ENCODE measurements around the gene ZFHX3. TPM values are rescaled to one million over a fixed set of nuclear protein-coding genes. Genes with fewer than 3 reads are reported as not detected.

Gene ZFHX3
- total RNA-seq, 2 experiments from 2014 or later: 0.63 to 0.64 TPM

DNA sequence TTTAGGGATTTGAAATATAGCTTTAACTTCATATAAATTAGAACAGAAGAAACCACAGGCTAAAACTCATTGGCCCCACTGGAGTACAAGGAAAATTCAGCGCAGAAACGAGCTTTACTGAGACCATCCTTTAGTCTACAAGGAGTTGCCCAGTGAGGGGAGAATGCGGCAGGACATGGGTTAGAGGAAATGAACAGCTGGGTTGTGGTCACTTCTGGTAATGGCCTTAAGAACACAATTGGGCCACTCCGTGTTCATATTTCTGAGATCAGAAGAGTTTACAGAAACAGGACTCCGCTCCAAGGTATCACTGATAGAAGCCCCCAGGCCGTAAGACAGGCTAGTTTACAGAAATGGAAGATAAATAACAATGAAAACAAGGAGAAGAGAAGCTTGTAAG, 188.3 kb downstream of the ZFHX3 start:
- no peak overlapping the region for H3K4me3 Mint-ChIP-seq

DNA sequence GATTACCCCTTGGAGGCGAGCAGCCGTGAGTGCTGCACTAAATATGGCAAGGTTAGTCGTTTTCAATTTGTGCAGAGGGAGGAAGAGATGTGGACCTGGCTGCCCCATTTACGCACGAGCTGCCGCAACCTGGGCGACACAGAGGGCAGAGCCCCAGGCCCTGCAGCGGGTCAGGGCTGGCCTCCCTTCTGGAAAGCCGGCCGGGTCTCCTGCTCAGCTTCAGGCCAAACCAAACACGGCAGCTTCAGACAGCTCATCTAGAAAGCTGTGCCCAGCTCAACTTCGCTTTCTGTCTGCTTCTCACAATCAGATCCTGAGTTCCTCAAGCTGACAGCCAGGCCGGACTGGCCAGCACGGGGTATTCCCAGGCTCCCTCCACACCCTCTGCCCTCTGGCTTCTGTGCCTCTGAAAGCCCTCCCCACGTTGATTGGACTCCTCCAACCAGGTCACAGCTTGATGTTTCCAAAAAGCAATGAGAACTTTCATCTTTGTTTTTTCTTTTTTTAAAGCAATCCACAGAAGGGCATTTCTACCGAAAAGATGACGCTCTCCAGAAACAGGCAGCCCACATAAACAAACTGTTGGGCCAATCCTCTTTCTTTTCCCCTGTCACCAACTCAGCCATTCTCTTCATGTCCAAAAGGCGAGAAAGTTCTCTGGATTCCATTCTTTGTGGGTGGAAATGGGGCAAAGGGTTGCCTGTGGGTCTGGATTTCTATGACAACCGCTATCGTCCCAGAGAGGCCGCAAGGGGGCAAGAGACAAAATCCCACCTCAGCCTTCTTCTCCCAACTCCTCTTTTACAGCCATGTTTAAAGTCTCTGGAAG, 189.0 kb downstream of the ZFHX3 start:
- ChIA-PET POLR2A (interaction anchor here (0.6 kb wide), 1 partner anchor 691 kb away, joined by 3 read pairs; no protein-coding TSS in a partner anchor), CTCF (interaction anchor here (0.8 kb wide), 1 partner anchor 26 kb away, joined by 3 read pairs; no protein-coding TSS in a partner anchor)
- H3K4me3 Mint-ChIP-seq: no peak overlapping the region
- ATAC-seq (ENCODE audit: poor library complexity): no peak
- Histone ChIP-seq H3K27ac (ENCODE audit: low read depth in 1 of 2, low read length in 2 of 2) (no peak overlapping the region), H3K9me3 (ENCODE audit: control insufficient read depth in 1 of 2, insufficient read depth in 1 of 2, low read length in 2 of 2) (peaks cover 0 to 3% of the 10 kb centered on the region in 2 experiments), H3K4me3 (ENCODE audit: low read length) (no peak overlapping the region), H3K36me3 (ENCODE audit: insufficient read depth, low read length) (no peaks in the 10 kb centered on the region), H3K4me1 (ENCODE audit: insufficient read depth, low read length) (no peaks in the 10 kb centered on the region), H3K27me3 (ENCODE audit: control insufficient read depth in 1 of 2, insufficient read depth in 2 of 2, low read length in 2 of 2) (no peaks in the 10 kb centered on the region)
- H3K36me3 Mint-ChIP-seq (ENCODE audit: low read depth): no peaks in the 10 kb centered on the region
- H3K27me3 Mint-ChIP-seq: peaks cover 4% of the 10 kb centered on the region
- H3K9me3 Mint-ChIP-seq: no peaks in the 10 kb centered on the region
- DNase-seq: no peak
- no peaks in the 10 kb centered on the region for H3K4me1 Mint-ChIP-seq (ENCODE audit: low read depth)
- intact Hi-C loops (cut with DNase I, micrococcal nuclease): loop anchor here in 1 of 2 experiments (10.0 kb wide), 2 partner anchors 354 to 454 kb away; no protein-coding TSS in a partner anchor
- no peak overlapping the region for H3K27ac Mint-ChIP-seq
- TF ChIP-seq, protein P1, sequence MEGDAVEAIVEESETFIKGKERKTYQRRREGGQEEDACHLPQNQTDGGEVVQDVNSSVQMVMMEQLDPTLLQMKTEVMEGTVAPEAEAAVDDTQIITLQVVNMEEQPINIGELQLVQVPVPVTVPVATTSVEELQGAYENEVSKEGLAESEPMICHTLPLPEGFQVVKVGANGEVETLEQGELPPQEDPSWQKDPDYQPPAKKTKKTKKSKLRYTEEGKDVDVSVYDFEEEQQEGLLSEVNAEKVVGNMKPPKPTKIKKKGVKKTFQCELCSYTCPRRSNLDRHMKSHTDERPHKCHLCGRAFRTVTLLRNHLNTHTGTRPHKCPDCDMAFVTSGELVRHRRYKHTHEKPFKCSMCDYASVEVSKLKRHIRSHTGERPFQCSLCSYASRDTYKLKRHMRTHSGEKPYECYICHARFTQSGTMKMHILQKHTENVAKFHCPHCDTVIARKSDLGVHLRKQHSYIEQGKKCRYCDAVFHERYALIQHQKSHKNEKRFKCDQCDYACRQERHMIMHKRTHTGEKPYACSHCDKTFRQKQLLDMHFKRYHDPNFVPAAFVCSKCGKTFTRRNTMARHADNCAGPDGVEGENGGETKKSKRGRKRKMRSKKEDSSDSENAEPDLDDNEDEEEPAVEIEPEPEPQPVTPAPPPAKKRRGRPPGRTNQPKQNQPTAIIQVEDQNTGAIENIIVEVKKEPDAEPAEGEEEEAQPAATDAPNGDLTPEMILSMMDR (IDR thresholded peaks at IDR 0.05): no peak

More for the DNA sequence above, 188.3 kb downstream of the ZFHX3 start:
- Mint-ChIP-seq H3K27ac (no peak overlapping the region), H3K36me3 (ENCODE audit: low read depth) (no peaks in the 10 kb centered on the region), H3K4me1 (ENCODE audit: low read depth) (no peaks in the 10 kb centered on the region), H3K27me3 (peaks cover 4% of the 10 kb centered on the region), H3K9me3 (no peaks in the 10 kb centered on the region)
- no peaks in the 10 kb centered on the region for H3K4me1 ChIP-seq (ENCODE audit: insufficient read depth, low read length)
- POLR2A ChIA-PET: no interaction called here
- CTCF ChIA-PET: no interaction called here
- no peak overlapping the region for H3K27ac ChIP-seq (ENCODE audit: low read depth in 1 of 2, low read length in 2 of 2)
- intact Hi-C loops (cut with DNase I, micrococcal nuclease): loop anchor here in 1 of 2 experiments (10.0 kb wide), 2 partner anchors 355 to 455 kb away; no protein-coding TSS in a partner anchor
- peaks cover 0 to 3% of the 10 kb centered on the region in 2 experiments for H3K9me3 ChIP-seq (ENCODE audit: control insufficient read depth in 1 of 2, insufficient read depth in 1 of 2, low read length in 2 of 2)
- ATAC-seq (ENCODE audit: poor library complexity): no peak
- DNase-seq: no peak
- no peaks in the 10 kb centered on the region for H3K27me3 ChIP-seq (ENCODE audit: control insufficient read depth in 1 of 2, insufficient read depth in 2 of 2, low read length in 2 of 2)
- no peaks in the 10 kb centered on the region for H3K36me3 ChIP-seq (ENCODE audit: insufficient read depth, low read length)
- TF ChIP-seq, protein P1 (IDR thresholded peaks at IDR 0.05): no peak
- H3K4me3 ChIP-seq (ENCODE audit: low read length): no peak overlapping the region

DNA sequence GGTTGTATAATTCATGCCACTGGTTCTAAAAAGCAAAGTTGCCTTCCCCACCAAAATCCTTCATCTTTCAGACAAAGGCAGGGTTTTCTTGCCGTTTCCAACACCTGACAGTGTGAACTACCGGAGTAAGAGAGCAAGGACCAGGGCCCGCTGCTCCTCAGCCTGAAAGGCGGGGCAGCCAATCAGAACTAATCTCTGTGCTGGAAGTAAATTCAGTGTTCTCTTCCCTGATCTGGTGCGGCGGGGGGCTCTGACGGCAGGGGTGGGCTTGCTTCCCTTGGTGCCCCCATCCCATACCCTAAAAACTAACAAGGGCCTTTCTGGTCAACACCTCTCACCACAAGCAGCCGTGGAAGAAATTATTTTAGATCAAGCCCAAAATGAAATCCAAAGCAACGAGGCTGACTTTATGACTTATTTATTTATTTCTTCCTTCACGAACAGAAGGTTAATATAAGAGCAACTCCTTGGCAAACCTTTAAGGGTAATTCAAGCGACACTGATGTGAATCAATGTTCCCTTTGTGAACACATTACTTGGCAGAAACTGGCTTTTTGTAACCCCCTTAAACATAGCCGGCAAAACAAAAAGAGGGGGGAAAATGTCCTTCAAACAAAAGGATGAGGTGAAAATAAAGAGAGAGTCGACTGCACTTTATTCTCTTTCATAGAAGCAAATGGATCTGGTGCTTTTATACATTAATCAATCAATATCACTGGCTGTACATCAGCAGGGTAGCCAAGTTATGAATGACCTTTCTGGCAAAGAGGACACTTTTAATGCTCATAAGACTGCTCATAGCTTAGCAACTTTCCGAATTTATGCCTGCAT, 189.9 kb downstream of the ZFHX3 start:
- POLR2A ChIA-PET: interaction anchor here (0.6 kb wide), 1 partner anchor 692 kb away, joined by 3 read pairs; no protein-coding TSS in a partner anchor

More for the DNA sequence above, 189.9 kb downstream of the ZFHX3 start:
- intact Hi-C loops (cut with DNase I, micrococcal nuclease): loop anchor here in 1 of 2 experiments (10.0 kb wide), 2 partner anchors 353 to 453 kb away; no protein-coding TSS in a partner anchor
- Mint-ChIP-seq H3K9me3 (no peaks in the 10 kb centered on the region), H3K27ac (no peak overlapping the region), H3K36me3 (ENCODE audit: low read depth) (no peaks in the 10 kb centered on the region), H3K4me3 (no peak overlapping the region), H3K4me1 (ENCODE audit: low read depth) (no peaks in the 10 kb centered on the region), H3K27me3 (peaks cover 4% of the 10 kb centered on the region)
- ATAC-seq (ENCODE audit: poor library complexity) (no peak), DNase-seq (no peak)
- H3K36me3 ChIP-seq (ENCODE audit: insufficient read depth, low read length): no peaks in the 10 kb centered on the region
- H3K27me3 ChIP-seq (ENCODE audit: control insufficient read depth in 1 of 2, insufficient read depth in 2 of 2, low read length in 2 of 2): no peaks in the 10 kb centered on the region
- TF ChIP-seq, protein P1 (IDR thresholded peaks at IDR 0.05): no peak
- H3K4me1 ChIP-seq (ENCODE audit: insufficient read depth, low read length): no peaks in the 10 kb centered on the region
- CTCF ChIA-PET: interaction anchor here (0.8 kb wide), 1 partner anchor 25 kb away, joined by 3 read pairs; no protein-coding TSS in a partner anchor
- H3K4me3 ChIP-seq (ENCODE audit: low read length): no peak overlapping the region
- H3K27ac ChIP-seq (ENCODE audit: low read depth in 1 of 2, low read length in 2 of 2): no peak overlapping the region
- H3K9me3 ChIP-seq (ENCODE audit: control insufficient read depth in 1 of 2, insufficient read depth in 1 of 2, low read length in 2 of 2): peaks cover 0 to 3% of the 10 kb centered on the region in 2 experiments

All from CD4-positive, alpha-beta T cell (primary cell).